Stimulated activated CD8-positive, alpha-beta memory T cell treated with anti-CD3 and anti-CD28 coated beads, Interleukin-12 subunit alpha, Interleukin-12 subunit beta, amount 100 ng/mL, for 1 hour (primary cell): ENCODE data around the gene UBAC2.

Experiments
- DNase-seq: peaks from one replicate; pipeline ENCODE4 v3.0.0-alpha.2; 2020; ENCODE audit warnings: low read depth

UBAC2 gene

GRCh38 chr13:99360696-99361095 is 160.0 kb downstream of the UBAC2 start:
- no peak for DNase-seq

- DNase-seq, result no peak
Observed at GRCh38 chr13:99361197-99361596, 160.5 kb downstream of the UBAC2 start.

- no peak for DNase-seq
Observed at GRCh38 chr13:99362362-99362761, 161.7 kb downstream of the UBAC2 start.

GRCh38 chr13:99363391-99363790 is 162.7 kb downstream of the UBAC2 start:
- no peak for DNase-seq

GRCh38 chr13:99363949-99364348 is 163.3 kb downstream of the UBAC2 start:
- no peak for DNase-seq

- no peak for DNase-seq
Observed at GRCh38 chr13:99366075-99366987, 165.7 kb downstream of the UBAC2 start.

GRCh38 chr13:99367106-99367616 is 166.5 kb downstream of the UBAC2 start:
- no peak for DNase-seq

- DNase-seq, result no peak
Observed at GRCh38 chr13:99367663-99368448, 167.2 kb downstream of the UBAC2 start.

- no peak for DNase-seq
Observed at GRCh38 chr13:99370481-99371275, 170.0 kb downstream of the UBAC2 start.

GRCh38 chr13:99371956-99372355 is 171.3 kb downstream of the UBAC2 start:
- DNase-seq, result no peak

- DNase-seq, result no peak
Observed at GRCh38 chr13:99373436-99373835, 172.8 kb downstream of the UBAC2 start.

GRCh38 chr13:99374169-99374991 is 173.7 kb downstream of the UBAC2 start:
- DNase-seq, result no peak

GRCh38 chr13:99374994-99375737 is 174.5 kb downstream of the UBAC2 start:
- DNase-seq, result no peak

- DNase-seq, result no peak
Observed at GRCh38 chr13:99375738-99376080, 175.1 kb downstream of the UBAC2 start.

GRCh38 chr13:99376132-99376531 is 175.5 kb downstream of the UBAC2 start:
- DNase-seq, result no peak

- no peak for DNase-seq
Observed at GRCh38 chr13:99376924-99377323, 176.3 kb downstream of the UBAC2 start.

- no peak for DNase-seq
Observed at GRCh38 chr13:99377641-99378040, 177.0 kb downstream of the UBAC2 start.

- no peak for DNase-seq
Observed at GRCh38 chr13:99378985-99379733, 178.5 kb downstream of the UBAC2 start.

GRCh38 chr13:99379856-99380801 is 179.5 kb downstream of the UBAC2 start:
- DNase-seq, result no peak
